HCT116 (cell line): ENCODE measurements around the gene CALML3. TPM values are rescaled to one million over a fixed set of nuclear protein-coding genes. Genes with fewer than 3 reads are reported as not detected.

Experiments used
- ATAC-seq: fragments of 200-7000 bp; cut with Tn5 transposase; 2 replicates; pipeline ENCODE4 v1.9.1; 2020; ENCODE audit warnings: mild to moderate bottlenecking, moderate library complexity
- BruUV-seq: library from RNA; stranded (reverse); fragments of 400-500 nt; replicated peaks from 2 replicates; lab custom pipeline; 2021; lab: Mats Ljungman, UMichigan
- CTCF ChIA-PET: fragments of 300-600 bp; sonication (Branson Sonifier 250); formaldehyde crosslinking; loops from one replicate; lab custom pipeline; 2021; ENCODE audit warnings: antibody characterized with exemption; lab: Charles Lee
- POLR2A ChIA-PET: fragments of 300-600, 350-600 bp; sonication (Branson Sonifier 250); formaldehyde crosslinking; loops from one replicate; lab custom pipeline; 2021; ENCODE audit warnings: antibody characterized with exemption; lab: Charles Lee
- RAD21 ChIA-PET, 2 experiments: fragments of 300-600 bp; sonication (Branson Sonifier 250); formaldehyde crosslinking; loops; one replicate each; lab custom pipeline; 2023; ENCODE audit warnings: low total read pairs in 2 of 2; ENCODE audit not compliant: uncharacterized antibody in 2 of 2, unreplicated experiment in 2 of 2, low non-redundant PET in 1 of 2; lab: Charles Lee
- DNase-seq: peaks from one replicate; pipeline ENCODE4 v3.0.0-alpha.2; 2010; ENCODE audit warnings: low read depth, low spot score
- H2AFZ ChIP-seq: fragments of 200-600 bp; shearing (Covaris generic), sonication (generic); 2 replicates; pipeline ENCODE4 v1.6.1; 2017; ENCODE audit warnings: low read depth, mixed run types, mixed read lengths, antibody characterized with exemption, low read length; ENCODE audit not compliant: poor library complexity, severe bottlenecking
- H3K27ac ChIP-seq: 2 replicates; pipeline ENCODE4 v1.5.1; 2012; ENCODE audit warnings: low read depth, low read length
- H3K27me3 ChIP-seq: fragments of 200-600 bp; sonication (generic); 2 replicates; pipeline ENCODE4 v1.6.1; 2016; ENCODE audit warnings: mixed run types, low read length, mixed read lengths; ENCODE audit not compliant: insufficient read depth
- H3K36me3 ChIP-seq, 2 experiments: fragments of 200-500 bp in 1 of 2; fragments of 200-600 bp in 1 of 2; sonication (Bioruptor generic) in 1 of 2; sonication (generic) in 1 of 2; 2 replicates each; pipeline versions ENCODE4 v1.5.1 to v1.6.1; 2014 to 2016; ENCODE audit warnings: low read length in 2 of 2, inconsistent platforms in 1 of 2, mixed read lengths in 1 of 2, mixed run types in 1 of 2; ENCODE audit not compliant: insufficient read depth in 2 of 2, control insufficient read depth in 1 of 2
- H3K4me1 ChIP-seq, 2 experiments: fragments of 200-600 bp in 1 of 2; sonication (generic) in 1 of 2; 2 replicates each; pipeline versions ENCODE4 v1.5.1 to v1.6.1; 2012 to 2017; ENCODE audit warnings: low read length in 2 of 2, inconsistent platforms in 1 of 2, mild to moderate bottlenecking in 1 of 2, mixed read lengths in 1 of 2, mixed run types in 1 of 2, moderate library complexity in 1 of 2; ENCODE audit not compliant: insufficient read depth in 2 of 2, control insufficient read depth in 1 of 2
- H3K4me2 ChIP-seq: fragments of 200-600 bp; sonication (generic); 2 replicates; pipeline ENCODE4 v1.6.1; 2017; ENCODE audit warnings: mixed run types, low read length, mixed read lengths
- H3K4me3 ChIP-seq, 2 experiments: fragments of 200-600 bp in 1 of 2; sonication (generic) in 1 of 2; replicated peaks in 1 of 2; 2 replicates each; pipeline ENCODE4 v1.5.1; 2011 to 2016; ENCODE audit warnings: low read length in 2 of 2, control low read depth in 1 of 2, low read depth in 1 of 2, mild to moderate bottlenecking in 1 of 2, mixed read lengths in 1 of 2, mixed run types in 1 of 2
- H3K79me2 ChIP-seq: fragments of 200-600 bp; sonication (generic); 2 replicates; pipeline ENCODE4 v1.6.1; 2017; ENCODE audit warnings: mild to moderate bottlenecking, mixed run types, low read length, moderate library complexity, mixed read lengths; ENCODE audit not compliant: insufficient read depth
- H3K9ac ChIP-seq: fragments of 200-600 bp; sonication (generic); 2 replicates; pipeline ENCODE4 v1.6.1; 2016; ENCODE audit warnings: low read length, mixed read lengths
- H3K9me2 ChIP-seq: fragments of 200-600 bp; sonication (generic), shearing (Covaris generic); 2 replicates; pipeline ENCODE4 v1.6.1; 2017; ENCODE audit warnings: mixed run types, mild to moderate bottlenecking, moderate library complexity; ENCODE audit not compliant: insufficient read depth
- H3K9me3 ChIP-seq, 2 experiments: fragments of 200-500 bp in 1 of 2; fragments of 200-600 bp in 1 of 2; sonication (Bioruptor generic) in 1 of 2; sonication (generic) in 1 of 2; 2 replicates each; pipeline ENCODE4 v1.6.1; 2014 to 2017; ENCODE audit warnings: low read length in 2 of 2, mixed read lengths in 2 of 2, inconsistent platforms in 1 of 2, low read depth in 1 of 2, mild to moderate bottlenecking in 1 of 2, mixed run types in 1 of 2, moderate library complexity in 1 of 2; ENCODE audit not compliant: control insufficient read depth in 1 of 2, insufficient read depth in 1 of 2
- H4K20me1 ChIP-seq: fragments of 200-600 bp; sonication (generic), shearing (Covaris generic); 2 replicates; pipeline ENCODE4 v1.6.1; 2017; ENCODE audit warnings: mixed run types, mild to moderate bottlenecking, moderate library complexity; ENCODE audit not compliant: insufficient read depth
- EZH2phosphoT487 ChIP-seq: fragments of 200-600 bp; IDR thresholded peaks from 2 replicates; pipeline ENCODE4 v1.6.1; 2018; ENCODE audit warnings: antibody characterized with exemption, borderline replicate concordance
- JUND ChIP-seq: IDR thresholded peaks from 2 replicates; pipeline ENCODE4 v1.6.1; 2012
- POLR2A ChIP-seq: IDR thresholded peaks from 2 replicates; pipeline ENCODE4 v1.7.0; 2011; ENCODE audit warnings: borderline replicate concordance; ENCODE audit not compliant: insufficient read depth, insufficient read length; ENCODE audit errors: extremely low read depth
- POLR2AphosphoS5 ChIP-seq: IDR thresholded peaks from 2 replicates; pipeline ENCODE4 v1.6.1; 2011; ENCODE audit warnings: mild to moderate bottlenecking, low read depth, low read length, moderate library complexity
- SIN3A ChIP-seq: IDR thresholded peaks from 2 replicates; pipeline ENCODE4 v1.6.1; 2012; ENCODE audit warnings: low read depth
- SRF ChIP-seq: IDR thresholded peaks from 2 replicates; pipeline ENCODE4 v1.6.1; 2012; ENCODE audit warnings: low read depth
- intact Hi-C: fragments of 100-400 bp; cut with micrococcal nuclease; formaldehyde crosslinking; loops from 2 replicates; pipeline ENCODE4 v1.10.0; 2022
- total RNA-seq: library from RNA; stranded (reverse); gene quantifications from one replicate; pipeline ENCODE4 v1.2.1, GENCODE V29; 2021; ENCODE audit not compliant: unreplicated experiment
- TF ChIP-seq, protein P1 (sequence below), 3 experiments: fragments of 200-600 bp in 1 of 3; sonication (generic) in 1 of 3; IDR thresholded peaks in 2 of 3; conservative IDR thresholded peaks in 1 of 3; 2 replicates each; pipeline ENCODE4 v1.5.1; 2012 to 2017; ENCODE audit warnings: low read depth in 2 of 3, low read length in 2 of 3, antibody characterized with exemption in 1 of 3, borderline replicate concordance in 1 of 3, control low read depth in 1 of 3, mild to moderate bottlenecking in 1 of 3, mixed read lengths in 1 of 3, mixed run types in 1 of 3, moderate library complexity in 1 of 3; ENCODE audit not compliant: insufficient read depth in 1 of 3
- TF ChIP-seq, protein P2 (sequence below): IDR thresholded peaks from 2 replicates; pipeline ENCODE4 v1.6.1; 2012; ENCODE audit warnings: low read depth
- TF ChIP-seq, protein P3 (sequence below): IDR thresholded peaks from 2 replicates; pipeline ENCODE4 v1.6.1; 2011; ENCODE audit warnings: mild to moderate bottlenecking, low read length, moderate library complexity; ENCODE audit not compliant: insufficient replicate concordance; ENCODE audit errors: extremely low read depth

The CALML3 gene
- total RNA-seq, 1 experiment from 2014 or later = not detected

DNA sequence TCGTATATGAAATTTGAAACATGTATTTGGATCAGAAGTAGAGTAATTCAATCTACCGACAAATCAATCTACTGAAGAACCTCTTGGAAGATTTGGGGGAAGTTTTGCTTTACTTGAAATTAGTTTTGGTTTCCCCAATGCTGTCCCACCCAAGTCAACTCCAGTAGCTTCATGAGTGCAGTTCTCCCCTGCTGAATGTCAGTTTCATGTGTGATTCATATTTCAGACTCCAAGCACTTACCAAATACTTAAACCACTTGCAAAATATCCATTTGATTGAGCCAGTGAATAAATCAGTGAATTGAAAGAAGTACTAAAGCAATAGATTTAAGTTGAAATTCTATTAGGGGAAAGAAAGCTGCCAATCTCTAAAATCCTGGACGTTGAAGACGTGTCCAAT, 34.7 kb upstream of the CALML3 start:
- H3K4me2 ChIP-seq = no peak overlapping the region
- ChIA-PET CTCF (no interaction called here), RAD21 (no interaction called here), POLR2A (no interaction called here)
- H2AFZ ChIP-seq = no peak overlapping the region
- no peaks in the 10 kb centered on the region for H3K9me2 ChIP-seq
- H3K9ac ChIP-seq = no peak overlapping the region
- peaks cover 0 to 5% of the 10 kb centered on the region in 2 experiments; a peak in 1 of 4 replicates for H3K4me1 ChIP-seq
- BruUV-seq = no TSS peak
- intact Hi-C loops = no loop called here
- TF ChIP-seq, protein P1, sequence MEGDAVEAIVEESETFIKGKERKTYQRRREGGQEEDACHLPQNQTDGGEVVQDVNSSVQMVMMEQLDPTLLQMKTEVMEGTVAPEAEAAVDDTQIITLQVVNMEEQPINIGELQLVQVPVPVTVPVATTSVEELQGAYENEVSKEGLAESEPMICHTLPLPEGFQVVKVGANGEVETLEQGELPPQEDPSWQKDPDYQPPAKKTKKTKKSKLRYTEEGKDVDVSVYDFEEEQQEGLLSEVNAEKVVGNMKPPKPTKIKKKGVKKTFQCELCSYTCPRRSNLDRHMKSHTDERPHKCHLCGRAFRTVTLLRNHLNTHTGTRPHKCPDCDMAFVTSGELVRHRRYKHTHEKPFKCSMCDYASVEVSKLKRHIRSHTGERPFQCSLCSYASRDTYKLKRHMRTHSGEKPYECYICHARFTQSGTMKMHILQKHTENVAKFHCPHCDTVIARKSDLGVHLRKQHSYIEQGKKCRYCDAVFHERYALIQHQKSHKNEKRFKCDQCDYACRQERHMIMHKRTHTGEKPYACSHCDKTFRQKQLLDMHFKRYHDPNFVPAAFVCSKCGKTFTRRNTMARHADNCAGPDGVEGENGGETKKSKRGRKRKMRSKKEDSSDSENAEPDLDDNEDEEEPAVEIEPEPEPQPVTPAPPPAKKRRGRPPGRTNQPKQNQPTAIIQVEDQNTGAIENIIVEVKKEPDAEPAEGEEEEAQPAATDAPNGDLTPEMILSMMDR (IDR thresholded peaks at IDR 0.05 in 2 of 3, conservative IDR thresholded peaks at IDR 0.05 in 1 of 3; ENCODE audit: borderline replicate concordance in 1 of 3, insufficient read depth in 1 of 3, low read depth in 2 of 3, low read length in 2 of 3) = no peak
- TF ChIP-seq SRF (no peak), POLR2AphosphoS5 (no peak), EZH2phosphoT487 (no peak), JUND (no peak), POLR2A (no peak), SIN3A (no peak)
- TF ChIP-seq, protein P2, sequence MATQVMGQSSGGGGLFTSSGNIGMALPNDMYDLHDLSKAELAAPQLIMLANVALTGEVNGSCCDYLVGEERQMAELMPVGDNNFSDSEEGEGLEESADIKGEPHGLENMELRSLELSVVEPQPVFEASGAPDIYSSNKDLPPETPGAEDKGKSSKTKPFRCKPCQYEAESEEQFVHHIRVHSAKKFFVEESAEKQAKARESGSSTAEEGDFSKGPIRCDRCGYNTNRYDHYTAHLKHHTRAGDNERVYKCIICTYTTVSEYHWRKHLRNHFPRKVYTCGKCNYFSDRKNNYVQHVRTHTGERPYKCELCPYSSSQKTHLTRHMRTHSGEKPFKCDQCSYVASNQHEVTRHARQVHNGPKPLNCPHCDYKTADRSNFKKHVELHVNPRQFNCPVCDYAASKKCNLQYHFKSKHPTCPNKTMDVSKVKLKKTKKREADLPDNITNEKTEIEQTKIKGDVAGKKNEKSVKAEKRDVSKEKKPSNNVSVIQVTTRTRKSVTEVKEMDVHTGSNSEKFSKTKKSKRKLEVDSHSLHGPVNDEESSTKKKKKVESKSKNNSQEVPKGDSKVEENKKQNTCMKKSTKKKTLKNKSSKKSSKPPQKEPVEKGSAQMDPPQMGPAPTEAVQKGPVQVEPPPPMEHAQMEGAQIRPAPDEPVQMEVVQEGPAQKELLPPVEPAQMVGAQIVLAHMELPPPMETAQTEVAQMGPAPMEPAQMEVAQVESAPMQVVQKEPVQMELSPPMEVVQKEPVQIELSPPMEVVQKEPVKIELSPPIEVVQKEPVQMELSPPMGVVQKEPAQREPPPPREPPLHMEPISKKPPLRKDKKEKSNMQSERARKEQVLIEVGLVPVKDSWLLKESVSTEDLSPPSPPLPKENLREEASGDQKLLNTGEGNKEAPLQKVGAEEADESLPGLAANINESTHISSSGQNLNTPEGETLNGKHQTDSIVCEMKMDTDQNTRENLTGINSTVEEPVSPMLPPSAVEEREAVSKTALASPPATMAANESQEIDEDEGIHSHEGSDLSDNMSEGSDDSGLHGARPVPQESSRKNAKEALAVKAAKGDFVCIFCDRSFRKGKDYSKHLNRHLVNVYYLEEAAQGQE = no peak
- TF ChIP-seq, protein P3, sequence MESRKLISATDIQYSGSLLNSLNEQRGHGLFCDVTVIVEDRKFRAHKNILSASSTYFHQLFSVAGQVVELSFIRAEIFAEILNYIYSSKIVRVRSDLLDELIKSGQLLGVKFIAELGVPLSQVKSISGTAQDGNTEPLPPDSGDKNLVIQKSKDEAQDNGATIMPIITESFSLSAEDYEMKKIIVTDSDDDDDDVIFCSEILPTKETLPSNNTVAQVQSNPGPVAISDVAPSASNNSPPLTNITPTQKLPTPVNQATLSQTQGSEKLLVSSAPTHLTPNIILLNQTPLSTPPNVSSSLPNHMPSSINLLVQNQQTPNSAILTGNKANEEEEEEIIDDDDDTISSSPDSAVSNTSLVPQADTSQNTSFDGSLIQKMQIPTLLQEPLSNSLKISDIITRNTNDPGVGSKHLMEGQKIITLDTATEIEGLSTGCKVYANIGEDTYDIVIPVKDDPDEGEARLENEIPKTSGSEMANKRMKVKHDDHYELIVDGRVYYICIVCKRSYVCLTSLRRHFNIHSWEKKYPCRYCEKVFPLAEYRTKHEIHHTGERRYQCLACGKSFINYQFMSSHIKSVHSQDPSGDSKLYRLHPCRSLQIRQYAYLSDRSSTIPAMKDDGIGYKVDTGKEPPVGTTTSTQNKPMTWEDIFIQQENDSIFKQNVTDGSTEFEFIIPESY = no peak
- H3K27me3 ChIP-seq = no peaks in the 10 kb centered on the region
- H3K4me3 ChIP-seq = no peak overlapping the region
- no peaks in the 10 kb centered on the region for H3K79me2 ChIP-seq
- H3K27ac ChIP-seq = no peak overlapping the region
- ATAC-seq (no peak), DNase-seq (no peak)
- no peaks in the 10 kb centered on the region for H4K20me1 ChIP-seq
- no peaks in the 10 kb centered on the region for H3K9me3 ChIP-seq
- H3K36me3 ChIP-seq = no peaks in the 10 kb centered on the region
